Stomach (tissue), 9 donors: ENCODE measurements around the gene MYMX. TPM values are rescaled to one million over a fixed set of nuclear protein-coding genes. Genes with fewer than 3 reads are reported as not detected.
A peak's percentile ranks its signal among the peaks of the same experiment; 100 is the strongest.

Source experiments
- DNase-seq, 2 donors: peaks; one replicate each; pipeline versions ENCODE4 v3.0.0 to v3.0.0-alpha.2; 2013 to 2019
- H3K27ac ChIP-seq, 5 donors: fragments of 200-600 bp in 4 of 5; sonication (generic) in 4 of 5; one replicate each; pipeline ENCODE4 v1.5.1; 2013 to 2019; ENCODE audit warnings: mild to moderate bottlenecking in 1 of 5, moderate library complexity in 1 of 5
- H3K27me3 ChIP-seq, 3 donors: fragments of 200-600 bp; sonication (generic); one replicate each; pipeline ENCODE4 v1.5.1; 2017 to 2019; ENCODE audit warnings: mixed run types in 1 of 3
- H3K36me3 ChIP-seq, 4 donors: fragments of 200-600 bp; sonication (generic); 1 replicate in 3 of 4; 2 replicates in 1 of 4; pipeline ENCODE4 v1.5.1; 2016 to 2019
- H3K4me1 ChIP-seq, 4 donors: fragments of 200-600 bp; sonication (generic); one replicate each; pipeline ENCODE4 v1.5.1; 2016 to 2019
- H3K4me3 ChIP-seq, 4 donors: fragments of 200-600 bp; sonication (generic) in 3 of 4; one replicate each; pipeline ENCODE4 v1.5.1; 2016 to 2019; ENCODE audit warnings: mild to moderate bottlenecking in 1 of 4
- H3K9me3 ChIP-seq, 4 donors: fragments of 200-600 bp; sonication (generic); one replicate each; pipeline ENCODE4 v1.5.1; 2016 to 2019
- CTCF ChIP-seq, 7 experiments: fragments of 450-650 bp in 4 of 7; fragments of 200-600 bp in 3 of 7; sonication (generic) in 3 of 7; IDR thresholded peaks; one replicate each; pipeline ENCODE4 v1.5.1; 2016 to 2019; ENCODE audit warnings: antibody characterized with exemption in 7 of 7, control low read depth in 2 of 7, mild to moderate bottlenecking in 1 of 7
- EP300 ChIP-seq: sonication (generic); formaldehyde crosslinking; IDR thresholded peaks from one replicate; pipeline ENCODE4 v1.6.1; 2017; ENCODE audit warnings: antibody characterized with exemption
- POLR2A ChIP-seq, 4 donors: fragments of 450-650 bp; IDR thresholded peaks; one replicate each; pipeline ENCODE4 v1.6.1; 2016; ENCODE audit warnings: antibody characterized with exemption in 4 of 4, control low read depth in 2 of 4, mild to moderate bottlenecking in 1 of 4, moderate library complexity in 1 of 4
- POLR2AphosphoS5 ChIP-seq, 3 donors: sonication (generic); formaldehyde crosslinking; IDR thresholded peaks; one replicate each; pipeline ENCODE4 v1.6.1; 2016; ENCODE audit warnings: antibody characterized with exemption in 3 of 3
- WGBS, 5 donors: extraction: QIAGEN DNeasy Blood & Tissue Kit in 3 of 5; methylation state at CpG; one replicate each; pipeline versions ENCODE4 v1.1.5 to v1.1.7; 2013 to 2018; 5-methylcytosine and 5-hydroxymethylcytosine counted together
- intact Hi-C: fragments of 100-400 bp; cut with DNase I; formaldehyde crosslinking; loops from one replicate; pipeline ENCODE4 v1.15.1; 2023; ENCODE audit warnings: low total_unique reads
- polyA plus RNA-seq, 3 donors: library from polyadenylated mRNA; stranded (reverse); fragments of 200-250 nt; gene quantifications; one replicate each; pipeline ENCODE4 v1.2.3, GENCODE V29; 2013
- total RNA-seq, 5 donors: library from RNA; depleted of rRNA; stranded (reverse); fragments of >200 nt; gene quantifications; one replicate each; pipeline versions ENCODE4 v1.1.0 to v1.2.3, GENCODE V29; 2014 to 2016
- donor health status: healthy with polysubstance abuse.
- donor health status: Bipolar disorder and iron deficiency.
- donor health status: healthy.

MYMX gene
- total and polyA plus RNA-seq, 8 donors: 0.95 to 3.4 TPM; not detected in 6

GRCh38 chr6:44234101-44235025 lies 17.6 kb downstream of the MYMX start:
- Histone ChIP-seq H3K9me3 (no peaks in the 10 kb centered on the region), H3K4me3 (no peak overlapping the region), H3K36me3 (peaks cover 36 to 44% (median 42%) of the 10 kb centered on the region in 4 donors), H3K4me1 (peaks cover 42 to 94% (median 70%) of the 10 kb centered on the region in 4 donors), H3K27me3 (no peaks in the 10 kb centered on the region), H3K27ac (peak overlapping the region; percentile 33 to 98 (median 96))
- 17 to 38% (median 21%) methylated on average over 5 of the region's 5 CpGs for WGBS, 5 donors
- TF ChIP-seq EP300: no peak
- TF ChIP-seq CTCF (IDR thresholded peaks at IDR 0.05): peak in 5 of 7 experiments; percentile 51 to 81 (median 67)
- TF ChIP-seq POLR2AphosphoS5 (IDR thresholded peaks at IDR 0.05): peak; percentile 10 to 75 (median 57)
- DNase-seq: peak; percentile 65 to 88
- intact Hi-C loops: loop anchor here (10.0 kb wide), 1 partner anchor 60 kb away; no protein-coding TSS in a partner anchor

GRCh38 chr6:44235269-44235668 lies 18.5 kb downstream of the MYMX start:
- Histone ChIP-seq H3K4me1 (peaks cover 42 to 85% (median 64%) of the 10 kb centered on the region in 4 donors), H3K27ac (peak overlapping the region in 4 of 5 donors; percentile 70 to 98 (median 96)), H3K36me3 (peaks cover 28 to 35% (median 32%) of the 10 kb centered on the region in 4 donors), H3K4me3 (no peak overlapping the region), H3K27me3 (no peaks in the 10 kb centered on the region), H3K9me3 (no peaks in the 10 kb centered on the region)
- intact Hi-C loops: loop anchor here (10.0 kb wide), 1 partner anchor 60 kb away; no protein-coding TSS in a partner anchor
- DNase-seq: no peak
- 52 to 75% (median 64%) methylated on average over 6 of the region's 6 CpGs for WGBS, 5 donors
- TF ChIP-seq CTCF (IDR thresholded peaks at IDR 0.05): no peak
- no peak for TF ChIP-seq POLR2A (IDR thresholded peaks at IDR 0.05)
- TF ChIP-seq POLR2AphosphoS5 (IDR thresholded peaks at IDR 0.05): no peak
- TF ChIP-seq EP300: no peak

GRCh38 chr6:44235891-44236516 lies 19.3 kb downstream of the MYMX start:
- H3K9me3 ChIP-seq: no peaks in the 10 kb centered on the region
- DNase-seq: no peak
- 83 to 94% (median 91%) methylated on average over 6 of the region's 6 CpGs for WGBS, 5 donors
- H3K4me1 ChIP-seq: peaks cover 42 to 77% (median 61%) of the 10 kb centered on the region in 4 donors
- peak overlapping the region in 4 of 5 donors; percentile 70 to 98 (median 96) for H3K27ac ChIP-seq
- TF ChIP-seq EP300 (no peak), CTCF (IDR thresholded peaks at IDR 0.05) (no peak), POLR2AphosphoS5 (IDR thresholded peaks at IDR 0.05) (no peak), POLR2A (IDR thresholded peaks at IDR 0.05) (no peak)
- H3K4me3 ChIP-seq: no peak overlapping the region
- peaks cover 21 to 27% (median 25%) of the 10 kb centered on the region in 4 donors for H3K36me3 ChIP-seq
- intact Hi-C loops: loop anchor here (10.0 kb wide), 1 partner anchor 61 kb away; no protein-coding TSS in a partner anchor
- no peaks in the 10 kb centered on the region for H3K27me3 ChIP-seq
